ENCODE measurements around the gene D2HGDH.

The D2HGDH gene

DNA sequence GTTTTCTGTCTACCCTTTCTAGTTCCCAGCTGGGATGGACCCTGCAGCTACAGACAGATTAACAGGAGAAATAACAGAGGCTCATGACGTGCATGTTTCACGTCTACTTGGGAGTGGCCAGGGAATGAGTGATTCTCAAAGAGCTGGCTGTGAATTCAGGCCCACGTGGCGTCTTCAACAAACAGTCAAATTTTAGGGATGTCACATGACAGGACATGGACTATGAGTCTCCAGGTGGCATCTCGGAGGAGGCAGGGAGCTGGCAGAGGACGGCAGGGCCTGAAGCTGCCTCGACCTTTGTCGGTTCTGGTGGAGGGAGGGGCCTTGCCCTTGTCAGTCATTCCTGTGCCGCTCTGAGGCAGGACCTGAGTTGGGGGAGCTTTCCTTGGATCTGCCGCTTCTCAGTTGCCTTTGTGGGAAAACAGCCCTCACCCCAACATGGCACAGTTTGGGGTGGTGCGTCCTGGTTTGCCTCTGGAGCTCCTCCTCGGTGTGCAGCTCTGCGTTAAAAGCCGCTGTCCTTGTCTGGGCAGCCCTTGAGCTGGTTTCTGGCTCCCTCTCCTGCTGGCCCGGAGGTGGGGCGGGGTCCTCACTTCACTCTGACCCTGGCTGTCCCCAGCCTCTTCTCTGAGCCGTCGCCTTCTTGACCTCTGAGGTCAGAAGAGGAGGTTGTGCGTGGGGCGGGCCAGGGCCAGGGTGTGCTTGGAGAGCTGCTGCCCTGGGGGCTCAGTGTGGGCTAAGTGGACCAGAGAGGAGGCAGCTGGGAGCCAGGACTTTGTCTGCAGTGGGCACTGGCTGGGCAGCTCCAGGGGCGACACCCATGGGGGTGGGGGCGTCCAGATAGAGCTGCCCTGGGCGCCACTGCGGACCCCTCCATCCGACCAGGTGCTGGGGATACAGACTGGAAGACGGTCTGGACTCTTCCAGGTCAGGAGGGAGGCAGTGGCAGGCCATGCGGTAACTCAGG lies 30.1 kb downstream of the D2HGDH start:
- Histone ChIP-seq H2AK5ac (ENCODE audit: low read depth, low read length) (peak overlapping the region; percentile 30), H3K4me2 (ENCODE audit: insufficient read depth, low read length, poor library complexity, severe bottlenecking) (no peak overlapping the region), H4K91ac (ENCODE audit: low read depth, low read length, poor library complexity) (no peak overlapping the region), H2BK5ac (ENCODE audit: low read length) (no peak overlapping the region), H4K8ac (ENCODE audit: low read depth, low read length) (no peak overlapping the region), H3K9ac (ENCODE audit: low read depth, low read length, poor library complexity) (no peak overlapping the region), H2AFZ (ENCODE audit: low read length) (peak overlapping the region; percentile 36), H2BK15ac (ENCODE audit: low read length) (no peak overlapping the region), H3K14ac (ENCODE audit: low read length) (peak overlapping the region; percentile 31), H3K27ac (replicated peaks; ENCODE audit: low read length) (no peak overlapping the region), H3K18ac (ENCODE audit: low read length) (peak overlapping the region; percentile 88), H2BK12ac (ENCODE audit: low read length) (no peak overlapping the region), H3K9me3 (replicated peaks in 1 of 2; ENCODE audit: control insufficient read depth in 2 of 2, insufficient read depth in 1 of 2, low read depth in 1 of 2, low read length in 2 of 2) (no peaks in the 10 kb centered on the region), H3K27me3 (ENCODE audit: control insufficient read depth in 3 of 3, insufficient read depth in 3 of 3, low read depth in 1 of 3, low read length in 3 of 3) (no peaks in the 10 kb centered on the region), H3K36me3 (replicated peaks in 1 of 2; ENCODE audit: control insufficient read depth in 2 of 2, insufficient read depth in 2 of 2, low read length in 2 of 2) (peaks cover under 1 to 3% of the 10 kb centered on the region in 2 donors), H3K4me3 (ENCODE audit: low read length in 2 of 2) (no peak overlapping the region), H3K4me1 (ENCODE audit: control insufficient read depth in 2 of 2, insufficient read depth in 1 of 2, low read depth in 1 of 2, low read length in 2 of 2) (peaks cover 11 to 12% of the 10 kb centered on the region in 2 donors), H3K4ac (ENCODE audit: low read length) (no peak overlapping the region), H3K79me1 (ENCODE audit: low read depth, low read length) (no peaks in the 10 kb centered on the region), H3K23ac (ENCODE audit: low read depth, low read length, poor library complexity) (no peak overlapping the region), H2BK120ac (ENCODE audit: low read depth, low read length) (no peak overlapping the region)
- DNase-seq (ENCODE audit: low spot score) = no peak
- no CpG with 5 or more reads among the region's 27 CpGs for WGBS, 2 donors (ENCODE audit: extremely low coverage in 2 of 2, insufficient read length in 2 of 2, insufficient replicate concordance in 1 of 2)

DNA sequence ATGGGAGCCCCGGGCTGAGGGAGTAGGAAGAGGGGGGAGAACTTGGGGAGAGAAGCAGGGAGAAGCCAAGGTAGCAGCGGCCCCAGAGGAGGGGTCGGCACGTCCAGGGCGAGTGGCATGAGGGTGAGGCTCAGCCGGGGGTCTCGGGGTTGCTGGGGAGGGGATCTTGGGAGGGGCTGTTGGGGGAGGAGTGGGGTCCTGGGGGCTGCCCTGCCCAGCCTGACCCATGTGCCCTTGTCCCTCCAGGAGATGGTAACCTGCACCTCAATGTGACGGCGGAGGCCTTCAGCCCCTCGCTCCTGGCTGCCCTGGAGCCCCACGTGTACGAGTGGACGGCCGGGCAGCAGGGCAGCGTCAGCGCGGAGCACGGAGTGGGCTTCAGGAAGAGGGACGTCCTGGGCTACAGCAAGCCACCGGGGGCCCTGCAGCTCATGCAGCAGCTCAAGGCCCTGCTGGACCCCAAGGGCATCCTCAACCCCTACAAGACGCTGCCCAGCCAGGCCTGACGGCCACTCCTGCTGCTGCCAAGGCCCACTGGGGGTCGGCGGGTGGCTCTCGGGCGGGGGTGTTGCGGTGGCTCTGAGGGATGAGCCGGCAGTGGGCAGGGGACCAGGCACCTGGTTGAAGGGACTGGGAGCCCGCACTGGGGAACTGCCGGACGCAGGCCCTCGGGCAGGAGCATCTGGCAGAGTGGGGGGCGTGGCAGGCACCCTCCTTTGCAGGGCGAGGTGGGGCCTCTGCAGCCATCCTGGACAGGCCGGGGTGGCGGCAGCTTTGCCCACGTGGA lies 33.2 kb downstream of the D2HGDH start:
- no peaks in the 10 kb centered on the region for H3K79me1 ChIP-seq (ENCODE audit: low read depth, low read length)
- no peak overlapping the region for H3K4me3 ChIP-seq (ENCODE audit: low read length in 2 of 2)
- peak overlapping the region; percentile 43 for H3K23ac ChIP-seq (ENCODE audit: low read depth, low read length, poor library complexity)
- H2AFZ ChIP-seq (ENCODE audit: low read length) = no peak overlapping the region
- H3K9ac ChIP-seq (ENCODE audit: low read depth, low read length, poor library complexity) = peak overlapping the region; percentile 44
- no peak overlapping the region for H3K27ac ChIP-seq (replicated peaks; ENCODE audit: low read length)
- H3K27me3 ChIP-seq (ENCODE audit: control insufficient read depth in 3 of 3, insufficient read depth in 3 of 3, low read depth in 1 of 3, low read length in 3 of 3) = no peaks in the 10 kb centered on the region
- H4K8ac ChIP-seq (ENCODE audit: low read depth, low read length) = no peak overlapping the region
- H2BK12ac ChIP-seq (ENCODE audit: low read length) = peak overlapping the region; percentile 73
- H2BK15ac ChIP-seq (ENCODE audit: low read length) = no peak overlapping the region
- peaks cover 28 to 32% of the 10 kb centered on the region in 2 donors for H3K4me1 ChIP-seq (ENCODE audit: control insufficient read depth in 2 of 2, insufficient read depth in 1 of 2, low read depth in 1 of 2, low read length in 2 of 2)
- H2BK5ac ChIP-seq (ENCODE audit: low read length) = no peak overlapping the region
- DNase-seq (ENCODE audit: low spot score) = no peak
- H3K36me3 ChIP-seq (replicated peaks in 1 of 2; ENCODE audit: control insufficient read depth in 2 of 2, insufficient read depth in 2 of 2, low read length in 2 of 2) = no peaks in the 10 kb centered on the region
- H3K14ac ChIP-seq (ENCODE audit: low read length) = peak overlapping the region; percentile 71
- WGBS, 2 donors (ENCODE audit: extremely low coverage in 2 of 2, insufficient read length in 2 of 2, insufficient replicate concordance in 1 of 2) = no CpG with 5 or more reads among the region's 37 CpGs
- H2BK120ac ChIP-seq (ENCODE audit: low read depth, low read length) = no peak overlapping the region
- H3K9me3 ChIP-seq (replicated peaks in 1 of 2; ENCODE audit: control insufficient read depth in 2 of 2, insufficient read depth in 1 of 2, low read depth in 1 of 2, low read length in 2 of 2) = no peaks in the 10 kb centered on the region
- H2AK5ac ChIP-seq (ENCODE audit: low read depth, low read length) = peak overlapping the region; percentile 63
- no peak overlapping the region for H3K4ac ChIP-seq (ENCODE audit: low read length)
- H4K91ac ChIP-seq (ENCODE audit: low read depth, low read length, poor library complexity) = no peak overlapping the region
- no peak overlapping the region for H3K4me2 ChIP-seq (ENCODE audit: insufficient read depth, low read length, poor library complexity, severe bottlenecking)
- H3K18ac ChIP-seq (ENCODE audit: low read length) = peak overlapping the region; percentile 80

DNA sequence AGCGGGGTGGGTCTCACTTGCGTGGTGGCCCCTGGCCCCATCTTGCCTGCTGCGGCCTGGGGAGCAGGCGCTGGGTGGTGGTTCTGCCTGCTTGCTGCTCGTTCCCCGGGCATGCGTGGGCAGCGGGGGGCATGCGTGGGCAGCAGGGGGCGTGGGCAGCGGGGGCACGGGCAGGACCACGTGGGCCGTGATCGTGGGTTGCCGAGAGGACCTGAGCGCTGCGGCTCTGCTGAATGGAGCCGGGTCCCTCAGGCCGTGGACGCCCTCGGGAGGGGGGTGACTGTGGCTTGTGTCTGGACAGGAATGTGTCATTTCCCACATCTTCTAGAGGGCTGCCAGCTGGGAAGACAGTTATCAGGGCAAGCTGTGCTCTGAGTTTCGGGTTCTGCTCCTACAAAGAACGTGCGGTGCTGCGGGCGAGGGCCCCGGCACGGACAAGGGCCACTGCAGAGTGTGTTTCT lies 33.9 kb downstream of the D2HGDH start:
- Histone ChIP-seq H3K4me3 (ENCODE audit: low read length in 2 of 2) (no peak overlapping the region), H2BK15ac (ENCODE audit: low read length) (no peak overlapping the region), H3K14ac (ENCODE audit: low read length) (peak overlapping the region; percentile 71), H4K91ac (ENCODE audit: low read depth, low read length, poor library complexity) (no peak overlapping the region), H3K23ac (ENCODE audit: low read depth, low read length, poor library complexity) (peak overlapping the region; percentile 43), H3K4ac (ENCODE audit: low read length) (no peak overlapping the region), H3K27ac (replicated peaks; ENCODE audit: low read length) (no peak overlapping the region), H3K36me3 (replicated peaks in 1 of 2; ENCODE audit: control insufficient read depth in 2 of 2, insufficient read depth in 2 of 2, low read length in 2 of 2) (no peaks in the 10 kb centered on the region), H3K18ac (ENCODE audit: low read length) (peak overlapping the region; percentile 28), H3K27me3 (ENCODE audit: control insufficient read depth in 3 of 3, insufficient read depth in 3 of 3, low read depth in 1 of 3, low read length in 3 of 3) (no peaks in the 10 kb centered on the region), H3K79me1 (ENCODE audit: low read depth, low read length) (no peaks in the 10 kb centered on the region), H3K9ac (ENCODE audit: low read depth, low read length, poor library complexity) (peak overlapping the region; percentile 44), H3K9me3 (replicated peaks in 1 of 2; ENCODE audit: control insufficient read depth in 2 of 2, insufficient read depth in 1 of 2, low read depth in 1 of 2, low read length in 2 of 2) (no peaks in the 10 kb centered on the region), H3K4me1 (ENCODE audit: control insufficient read depth in 2 of 2, insufficient read depth in 1 of 2, low read depth in 1 of 2, low read length in 2 of 2) (peaks cover 28 to 33% of the 10 kb centered on the region in 2 donors), H3K4me2 (ENCODE audit: insufficient read depth, low read length, poor library complexity, severe bottlenecking) (no peak overlapping the region), H2BK5ac (ENCODE audit: low read length) (no peak overlapping the region), H2BK120ac (ENCODE audit: low read depth, low read length) (no peak overlapping the region), H2AFZ (ENCODE audit: low read length) (no peak overlapping the region), H2BK12ac (ENCODE audit: low read length) (peak overlapping the region; percentile 41), H2AK5ac (ENCODE audit: low read depth, low read length) (peak overlapping the region; percentile 63), H4K8ac (ENCODE audit: low read depth, low read length) (no peak overlapping the region)
- no peak for DNase-seq (ENCODE audit: low spot score)
- WGBS, 2 donors (ENCODE audit: extremely low coverage in 2 of 2, insufficient read length in 2 of 2, insufficient replicate concordance in 1 of 2) = no CpG with 5 or more reads among the region's 29 CpGs

- H3K27ac ChIP-seq (replicated peaks; ENCODE audit: low read length) = no peak overlapping the region
- no peak overlapping the region for H3K9ac ChIP-seq (ENCODE audit: low read depth, low read length, poor library complexity)
- no peak overlapping the region for H4K8ac ChIP-seq (ENCODE audit: low read depth, low read length)
- no peak overlapping the region for H3K4ac ChIP-seq (ENCODE audit: low read length)
- H2AFZ ChIP-seq (ENCODE audit: low read length) = no peak overlapping the region
- H3K79me1 ChIP-seq (ENCODE audit: low read depth, low read length) = no peaks in the 10 kb centered on the region
- no peaks in the 10 kb centered on the region for H3K36me3 ChIP-seq (replicated peaks in 1 of 2; ENCODE audit: control insufficient read depth in 2 of 2, insufficient read depth in 2 of 2, low read length in 2 of 2)
- H3K27me3 ChIP-seq (ENCODE audit: control insufficient read depth in 3 of 3, insufficient read depth in 3 of 3, low read depth in 1 of 3, low read length in 3 of 3) = no peaks in the 10 kb centered on the region
- no peak overlapping the region for H2AK5ac ChIP-seq (ENCODE audit: low read depth, low read length)
- H3K14ac ChIP-seq (ENCODE audit: low read length) = no peak overlapping the region
- DNase-seq (ENCODE audit: low spot score) = no peak
- H2BK12ac ChIP-seq (ENCODE audit: low read length) = no peak overlapping the region
- H3K4me1 ChIP-seq (ENCODE audit: control insufficient read depth in 2 of 2, insufficient read depth in 1 of 2, low read depth in 1 of 2, low read length in 2 of 2) = peaks cover 27 to 32% of the 10 kb centered on the region in 2 donors
- H3K4me3 ChIP-seq (ENCODE audit: low read length in 2 of 2) = no peak overlapping the region
- H4K91ac ChIP-seq (ENCODE audit: low read depth, low read length, poor library complexity) = no peak overlapping the region
- no peak overlapping the region for H2BK5ac ChIP-seq (ENCODE audit: low read length)
- H3K4me2 ChIP-seq (ENCODE audit: insufficient read depth, low read length, poor library complexity, severe bottlenecking) = no peak overlapping the region
- H2BK120ac ChIP-seq (ENCODE audit: low read depth, low read length) = no peak overlapping the region
- no peak overlapping the region for H3K23ac ChIP-seq (ENCODE audit: low read depth, low read length, poor library complexity)
- no peak overlapping the region for H2BK15ac ChIP-seq (ENCODE audit: low read length)
- H3K18ac ChIP-seq (ENCODE audit: low read length) = peak overlapping the region; percentile 35
- no peaks in the 10 kb centered on the region for H3K9me3 ChIP-seq (replicated peaks in 1 of 2; ENCODE audit: control insufficient read depth in 2 of 2, insufficient read depth in 1 of 2, low read depth in 1 of 2, low read length in 2 of 2)
- WGBS, 2 donors (ENCODE audit: extremely low coverage in 2 of 2, insufficient read length in 2 of 2, insufficient replicate concordance in 1 of 2) = no CpG with 5 or more reads among the region's 11 CpGs
These were observed 34.4 kb downstream of the D2HGDH start for GRCh38 chr2:241768850-241769249.

Measured in neuronal stem cell (in vitro differentiated cells).